GM21423 (cell line): ENCODE results near the gene NPTN.
"Not testable (repeated sequence)": the region's sequence is repeated elsewhere in the genome, so short reads cannot be mapped to it uniquely, and the experiment has no call there.

Experiments used
- ATAC-seq: cut with Tn5 transposase; IDR thresholded peaks from one replicate; pipeline ENCODE4 v1.9.1; 2021; ENCODE audit warnings: mild to moderate bottlenecking, moderate library complexity; ENCODE audit not compliant: unreplicated experiment

Gene NPTN

GRCh38 chr15:73601451-73602445 lies 31.4 kb downstream of the NPTN start:
- ATAC-seq: no peak

GRCh38 chr15:73600413-73601335 lies 32.5 kb downstream of the NPTN start:
- ATAC-seq: no peak

- ATAC-seq: no peak
These were observed 33.3 kb downstream of the NPTN start for GRCh38 chr15:73599934-73600333.

- ATAC-seq: no peak
These were observed 34.5 kb downstream of the NPTN start for GRCh38 chr15:73598530-73599160.

- ATAC-seq: no peak
These were observed 36.1 kb downstream of the NPTN start for GRCh38 chr15:73597036-73597638.

GRCh38 chr15:73596174-73596573 lies 37.0 kb downstream of the NPTN start:
- ATAC-seq: no peak

GRCh38 chr15:73594109-73594508 lies 39.1 kb downstream of the NPTN start:
- no peak for ATAC-seq

GRCh38 chr15:73593304-73594074 lies 39.7 kb downstream of the NPTN start:
- no peak for ATAC-seq

- no peak for ATAC-seq
These were observed 42.9 kb downstream of the NPTN start for GRCh38 chr15:73590263-73590662.

- ATAC-seq: no peak
These were observed 43.4 kb downstream of the NPTN start for GRCh38 chr15:73589766-73590165.

- ATAC-seq: no peak
These were observed 47.1 kb downstream of the NPTN start for GRCh38 chr15:73585871-73586654.

- no peak for ATAC-seq
These were observed 48.3 kb downstream of the NPTN start for GRCh38 chr15:73584699-73585420.

GRCh38 chr15:73583544-73583943 lies 49.6 kb downstream of the NPTN start:
- no peak for ATAC-seq

- no peak for ATAC-seq
These were observed 50.3 kb downstream of the NPTN start for GRCh38 chr15:73582851-73583379.

- ATAC-seq: no peak
These were observed 55.2 kb downstream of the NPTN start for GRCh38 chr15:73578026-73578425.

GRCh38 chr15:73577593-73577992 lies 55.6 kb downstream of the NPTN start:
- ATAC-seq: not testable (repeated sequence)

GRCh38 chr15:73575636-73576247 lies 57.4 kb downstream of the NPTN start:
- ATAC-seq: no peak

- no peak for ATAC-seq
These were observed 59.6 kb downstream of the NPTN start for GRCh38 chr15:73573572-73573971.
